Caco-2 (cell line): ENCODE data around the gene PPME1. TPM values are rescaled to one million over a fixed set of nuclear protein-coding genes. Genes with fewer than 3 reads are reported as not detected.

Source experiments
- BruUV-seq: library from RNA; stranded (reverse); fragments of 400-500 nt; replicated peaks from 2 replicates; lab custom pipeline; 2021; lab: Mats Ljungman, UMichigan
- CTCF ChIA-PET: fragments of 300-600 bp; sonication (Branson Sonifier 250); formaldehyde crosslinking; loops from one replicate; lab custom pipeline; 2022; ENCODE audit warnings: antibody characterized with exemption; lab: Charles Lee
- POLR2A ChIA-PET: fragments of 300-600 bp; sonication (Branson Sonifier 250); formaldehyde crosslinking; loops from one replicate; lab custom pipeline; 2022; ENCODE audit warnings: antibody characterized with exemption; lab: Charles Lee
- DNase-seq, 2 experiments: peaks; one replicate each; pipeline versions ENCODE4 v3.0.0 to v3.0.0-alpha.2; 2020 to 2022
- H3K27me3 ChIP-seq: replicated peaks from 2 replicates; pipeline ENCODE4 v1.6.0; 2011; ENCODE audit warnings: low read length; ENCODE audit not compliant: control insufficient read depth, insufficient read depth
- H3K36me3 ChIP-seq: 2 replicates; pipeline ENCODE4 v1.5.1; 2011; ENCODE audit warnings: low read length; ENCODE audit not compliant: control insufficient read depth, insufficient read depth
- H3K4me1 ChIP-seq: fragments of 250-450 bp; sonication (Bioruptor Pico); 2 replicates; pipeline ENCODE4 v1.5.1; 2020; ENCODE audit warnings: mild to moderate bottlenecking
- H3K4me3 ChIP-seq: 2 replicates; pipeline ENCODE4 v1.5.1; 2011; ENCODE audit warnings: low read depth, mild to moderate bottlenecking, control low read depth, low read length
- H3K9me3 ChIP-seq: fragments of 250-450 bp; sonication (Bioruptor Pico); 2 replicates; pipeline ENCODE4 v1.5.1; 2020; ENCODE audit warnings: mild to moderate bottlenecking, moderate library complexity
- H3K27ac Mint-ChIP-seq: one replicate; pipeline ENCODE4 v1.8.0; 2022; ENCODE audit warnings: mixed read lengths; ENCODE audit not compliant: unreplicated experiment
- H3K27me3 Mint-ChIP-seq: one replicate; pipeline ENCODE4 v1.8.0; 2022; ENCODE audit warnings: mixed read lengths; ENCODE audit not compliant: insufficient read depth, unreplicated experiment
- H3K36me3 Mint-ChIP-seq: one replicate; pipeline ENCODE4 v1.8.0; 2022; ENCODE audit warnings: mild to moderate bottlenecking, mixed read lengths; ENCODE audit not compliant: insufficient read depth, unreplicated experiment
- H3K4me1 Mint-ChIP-seq: one replicate; pipeline ENCODE4 v1.8.0; 2022; ENCODE audit warnings: low read depth, mixed read lengths; ENCODE audit not compliant: unreplicated experiment
- H3K4me3 Mint-ChIP-seq: one replicate; pipeline ENCODE4 v1.8.0; 2022; ENCODE audit warnings: mild to moderate bottlenecking, moderate library complexity, mixed read lengths; ENCODE audit not compliant: unreplicated experiment
- H3K9me3 Mint-ChIP-seq: one replicate; pipeline ENCODE4 v1.8.0; 2022; ENCODE audit warnings: mixed read lengths; ENCODE audit not compliant: unreplicated experiment
- CTCF ChIP-seq, 2 experiments: fragments of 200-600 bp in 1 of 2; IDR thresholded peaks; 1 replicate in 1 of 2; 2 replicates in 1 of 2; pipeline versions ENCODE4 v1.5.1 to v1.8.0; 2011 to 2022; ENCODE audit warnings: antibody characterized with exemption in 1 of 2, control low read depth in 1 of 2, inconsistent platforms in 1 of 2, low read depth in 1 of 2, low read length in 1 of 2, mild to moderate bottlenecking in 1 of 2, moderate library complexity in 1 of 2; ENCODE audit not compliant: insufficient read depth in 1 of 2, severe bottlenecking in 1 of 2, unreplicated experiment in 1 of 2
- intact Hi-C: fragments of 100-400 bp; cut with micrococcal nuclease; formaldehyde crosslinking; loops from one replicate; pipeline ENCODE4 v1.10.0; 2022; ENCODE audit not compliant: unreplicated experiment
- total RNA-seq: library from RNA; stranded (reverse); gene quantifications from 2 replicates; pipeline ENCODE4 v1.2.3, GENCODE V29; 2022

Gene PPME1
- total RNA-seq, 1 experiment from 2014 or later = 109 TPM

GRCh38 chr11:74185695-74186094 is 14.6 kb downstream of the PPME1 start:
- no TSS peak for BruUV-seq
- no peaks in the 10 kb centered on the region for H3K9me3 ChIP-seq
- peaks cover 9% of the 10 kb centered on the region for H3K4me1 ChIP-seq
- Mint-ChIP-seq H3K27me3 (no peaks in the 10 kb centered on the region), H3K27ac (no peak overlapping the region), H3K4me3 (no peak overlapping the region), H3K4me1 (peaks cover 13% of the 10 kb centered on the region), H3K36me3 (peaks cover 33% of the 10 kb centered on the region), H3K9me3 (no peaks in the 10 kb centered on the region)
- no peak for DNase-seq
- no peak overlapping the region for H3K4me3 ChIP-seq
- ChIA-PET CTCF (no interaction called here), POLR2A (interaction anchor here (1.2 kb wide), 1 partner anchor 15 kb away, joined by 3 read pairs; the partner anchor contains the start of genes C2CD3 and PPME1)
- no peak for TF ChIP-seq CTCF (IDR thresholded peaks at IDR 0.05; ENCODE audit: insufficient read depth in 1 of 2, low read depth in 1 of 2, low read length in 1 of 2, severe bottlenecking in 1 of 2, unreplicated experiment in 1 of 2)
- H3K27me3 ChIP-seq = no peaks in the 10 kb centered on the region
- intact Hi-C loops = no loop called here
- no peaks in the 10 kb centered on the region for H3K36me3 ChIP-seq

- Histone ChIP-seq H3K9me3 (peaks cover 13% of the 10 kb centered on the region; the same call in 1 of the 2 replicates), H3K36me3 (no peaks in the 10 kb centered on the region), H3K27me3 (no peaks in the 10 kb centered on the region), H3K4me3 (no peak overlapping the region), H3K4me1 (no peaks in the 10 kb centered on the region)
- BruUV-seq = no TSS peak
- intact Hi-C loops = no loop called here
- POLR2A ChIA-PET = no interaction called here
- H3K36me3 Mint-ChIP-seq = peaks cover 10% of the 10 kb centered on the region
- TF ChIP-seq CTCF (IDR thresholded peaks at IDR 0.05; ENCODE audit: insufficient read depth in 1 of 2, low read depth in 1 of 2, low read length in 1 of 2, severe bottlenecking in 1 of 2, unreplicated experiment in 1 of 2) = no peak
- H3K27ac Mint-ChIP-seq = no peak overlapping the region
- no peak overlapping the region for H3K4me3 Mint-ChIP-seq
- CTCF ChIA-PET = no interaction called here
- DNase-seq = no peak
- peaks cover 7% of the 10 kb centered on the region for H3K4me1 Mint-ChIP-seq
- H3K27me3 Mint-ChIP-seq = no peaks in the 10 kb centered on the region
- peaks cover 7% of the 10 kb centered on the region for H3K9me3 Mint-ChIP-seq
Measured at GRCh38 chr11:74195828-74196227, 24.7 kb downstream of the PPME1 start.

- CTCF ChIA-PET = no interaction called here
- Histone ChIP-seq H3K4me1 (no peaks in the 10 kb centered on the region), H3K27me3 (no peaks in the 10 kb centered on the region), H3K36me3 (no peaks in the 10 kb centered on the region), H3K4me3 (no peak overlapping the region), H3K9me3 (peaks cover 13% of the 10 kb centered on the region; the same call in 1 of the 2 replicates)
- BruUV-seq = no TSS peak
- intact Hi-C loops = no loop called here
- Mint-ChIP-seq H3K36me3 (peaks cover 10% of the 10 kb centered on the region), H3K27me3 (no peaks in the 10 kb centered on the region), H3K9me3 (peaks cover 7% of the 10 kb centered on the region), H3K4me3 (no peak overlapping the region), H3K27ac (no peak overlapping the region), H3K4me1 (peaks cover 7% of the 10 kb centered on the region)
- TF ChIP-seq CTCF (IDR thresholded peaks at IDR 0.05; ENCODE audit: insufficient read depth in 1 of 2, low read depth in 1 of 2, low read length in 1 of 2, severe bottlenecking in 1 of 2, unreplicated experiment in 1 of 2) = no peak
- POLR2A ChIA-PET = no interaction called here
- no peak for DNase-seq
Measured at GRCh38 chr11:74196781-74197486, 25.8 kb downstream of the PPME1 start.
